ENCODE data around the gene SNX17.

GRCh38 chr2:27412419-27413152 lies 42.2 kb downstream of the SNX17 start:
- TF ChIP-seq CTCF (IDR thresholded peaks at IDR 0.05; ENCODE audit: low read length), result no peak
- no peak for TF ChIP-seq EZH2 (IDR thresholded peaks at IDR 0.05; ENCODE audit: borderline replicate concordance, low read length)
